PC-9 (cell line): Measurements from ENCODE around the gene SPOCK3. TPM values are rescaled to one million over a fixed set of nuclear protein-coding genes. Genes with fewer than 3 reads are reported as not detected.

ENCODE experiments used
- BruUV-seq: library from RNA; stranded (reverse); fragments of 400-500 nt; replicated peaks from 2 replicates; lab custom pipeline; 2021; lab: Mats Ljungman, UMichigan
- CTCF ChIA-PET: fragments of 300-600 bp; sonication (Branson Sonifier 250); formaldehyde crosslinking; loops from one replicate; lab custom pipeline; 2022; ENCODE audit warnings: antibody characterized with exemption; lab: Charles Lee
- POLR2A ChIA-PET: fragments of 300-600 bp; sonication (Branson Sonifier 250); formaldehyde crosslinking; loops from one replicate; lab custom pipeline; 2022; ENCODE audit warnings: antibody characterized with exemption; ENCODE audit not compliant: unreplicated experiment; lab: Charles Lee
- DNase-seq, 2 experiments: peaks; one replicate each; pipeline versions ENCODE4 v3.0.0 to v3.0.0-alpha.2; 2015 to 2022; ENCODE audit warnings: mixed read lengths in 1 of 2
- H2AFZ ChIP-seq: fragments of 200-600 bp; sonication (generic); 2 replicates; pipeline ENCODE4 v1.8.1; 2017; ENCODE audit warnings: antibody characterized with exemption
- H3F3A ChIP-seq: fragments of 200-600 bp; sonication (generic); 2 replicates; pipeline ENCODE4 v1.8.1; 2017; ENCODE audit warnings: antibody characterized with exemption, mild to moderate bottlenecking, low read depth; ENCODE audit not compliant: insufficient read depth
- H3K27ac ChIP-seq: fragments of 200-600 bp; sonication (generic); 2 replicates; pipeline ENCODE4 v1.6.1; 2016; ENCODE audit warnings: mixed run types
- H3K27me3 ChIP-seq: fragments of 200-600 bp; sonication (generic); 2 replicates; pipeline ENCODE4 v1.6.1; 2016; ENCODE audit warnings: low read depth, mixed run types; ENCODE audit not compliant: insufficient read depth
- H3K36me3 ChIP-seq: fragments of 200-600 bp; sonication (generic); 2 replicates; pipeline ENCODE4 v1.6.1; 2016; ENCODE audit warnings: low read depth, mixed run types
- H3K4me1 ChIP-seq: fragments of 200-600 bp; sonication (generic); replicated peaks from 2 replicates; pipeline ENCODE4 v1.6.1; 2016; ENCODE audit warnings: mixed run types; ENCODE audit not compliant: insufficient read depth
- H3K4me2 ChIP-seq: fragments of 200-600 bp; sonication (generic); 2 replicates; pipeline ENCODE4 v1.6.1; 2017; ENCODE audit warnings: mixed run types
- H3K4me3 ChIP-seq: fragments of 200-600 bp; sonication (generic); 2 replicates; pipeline ENCODE4 v1.6.1; 2016; ENCODE audit warnings: mixed run types
- H3K79me2 ChIP-seq: fragments of 200-600 bp; sonication (generic); 2 replicates; pipeline ENCODE4 v1.6.1; 2017; ENCODE audit warnings: low read depth, mixed run types
- H3K9me2 ChIP-seq: fragments of 200-600 bp; sonication (generic); 2 replicates; pipeline ENCODE4 v1.8.1; 2017; ENCODE audit warnings: mild to moderate bottlenecking; ENCODE audit not compliant: insufficient read depth
- H3K9me3 ChIP-seq: fragments of 200-600 bp; sonication (generic); 2 replicates; pipeline ENCODE4 v1.8.1; 2016; ENCODE audit warnings: low read depth; ENCODE audit not compliant: insufficient read depth
- H4K20me1 ChIP-seq: fragments of 200-600 bp; sonication (generic); 2 replicates; pipeline ENCODE4 v1.8.1; 2017; ENCODE audit not compliant: insufficient read depth
- CTCF ChIP-seq: fragments of 200-600 bp; sonication (generic); conservative IDR thresholded peaks from 2 replicates; pipeline ENCODE4 v1.6.1; 2017; ENCODE audit warnings: mixed run types, antibody characterized with exemption, mild to moderate bottlenecking, moderate library complexity
- EZH2 ChIP-seq: fragments of 200-600 bp; sonication (generic); IDR thresholded peaks from 2 replicates; pipeline ENCODE4 v1.8.0; 2017; ENCODE audit warnings: antibody characterized with exemption, low read depth
- intact Hi-C: fragments of 100-400 bp; cut with micrococcal nuclease; formaldehyde crosslinking; loops from one replicate; pipeline ENCODE4 v1.10.0; 2022; ENCODE audit not compliant: unreplicated experiment
- total RNA-seq: library from RNA; stranded (reverse); gene quantifications from 2 replicates; pipeline ENCODE4 v1.2.3, GENCODE V29; 2021

The SPOCK3 gene
- total RNA-seq, 1 experiment from 2014 or later = not detected

GRCh38 chr4:167221084-167221483, 13.2 kb downstream of the SPOCK3 start:
- CTCF ChIA-PET = no interaction called here
- Histone ChIP-seq H2AFZ (no peak overlapping the region), H3K9me3 (no peaks in the 10 kb centered on the region), H3K36me3 (no peaks in the 10 kb centered on the region), H3K79me2 (no peaks in the 10 kb centered on the region), H3K27ac (no peak overlapping the region), H3K9me2 (no peaks in the 10 kb centered on the region), H3F3A (no peaks in the 10 kb centered on the region), H4K20me1 (no peaks in the 10 kb centered on the region), H3K4me1 (no peaks in the 10 kb centered on the region), H3K27me3 (no peaks in the 10 kb centered on the region), H3K4me3 (no peak overlapping the region), H3K4me2 (no peak overlapping the region)
- DNase-seq = no peak
- TF ChIP-seq EZH2 = no peak
- TF ChIP-seq CTCF = no peak
- POLR2A ChIA-PET = no interaction called here
- BruUV-seq = no TSS peak
- intact Hi-C loops = no loop called here

- intact Hi-C loops = no loop called here
- ChIA-PET POLR2A (no interaction called here), CTCF (no interaction called here)
- H3K27ac ChIP-seq = no peak overlapping the region
- no peaks in the 10 kb centered on the region for H3K36me3 ChIP-seq
- no peaks in the 10 kb centered on the region for H3K27me3 ChIP-seq
- no peaks in the 10 kb centered on the region for H4K20me1 ChIP-seq
- H3K9me3 ChIP-seq = no peaks in the 10 kb centered on the region
- TF ChIP-seq CTCF = no peak
- TF ChIP-seq EZH2 = no peak
- no peak overlapping the region for H3K4me3 ChIP-seq
- BruUV-seq = no TSS peak
- H2AFZ ChIP-seq = no peak overlapping the region
- H3K4me1 ChIP-seq = no peaks in the 10 kb centered on the region
- no peak overlapping the region for H3K4me2 ChIP-seq
- no peak for DNase-seq
- no peaks in the 10 kb centered on the region for H3K79me2 ChIP-seq
- no peaks in the 10 kb centered on the region for H3F3A ChIP-seq
- H3K9me2 ChIP-seq = no peaks in the 10 kb centered on the region
These were observed 16.2 kb downstream of the SPOCK3 start for GRCh38 chr4:167218022-167218608.

GRCh38 chr4:167216783-167217182, 17.5 kb downstream of the SPOCK3 start:
- H3K4me2 ChIP-seq = no peak overlapping the region
- H3K79me2 ChIP-seq = no peaks in the 10 kb centered on the region
- TF ChIP-seq CTCF = no peak
- TF ChIP-seq EZH2 = no peak
- H3K9me2 ChIP-seq = no peaks in the 10 kb centered on the region
- H3K9me3 ChIP-seq = no peaks in the 10 kb centered on the region
- H3K27me3 ChIP-seq = no peaks in the 10 kb centered on the region
- BruUV-seq = no TSS peak
- no peaks in the 10 kb centered on the region for H4K20me1 ChIP-seq
- intact Hi-C loops = no loop called here
- H3K27ac ChIP-seq = no peak overlapping the region
- H3K4me3 ChIP-seq = no peak overlapping the region
- H3F3A ChIP-seq = no peaks in the 10 kb centered on the region
- H3K36me3 ChIP-seq = no peaks in the 10 kb centered on the region
- H2AFZ ChIP-seq = no peak overlapping the region
- no peaks in the 10 kb centered on the region for H3K4me1 ChIP-seq
- POLR2A ChIA-PET = no interaction called here
- CTCF ChIA-PET = no interaction called here
- DNase-seq = no peak
